A549 (cell line): Measurements from ENCODE around the gene SLC22A13. TPM values are rescaled to one million over a fixed set of nuclear protein-coding genes. Genes with fewer than 3 reads are reported as not detected.

ENCODE experiments used
- ATAC-seq, 2 experiments: fragments of 200-7000 bp in 1 of 2; fragments of >200 bp in 1 of 2; cut with Nextera tagmentation in 1 of 2; cut with Tn5 transposase in 1 of 2; 3 replicates each; pipeline versions ENCODE4 v1.8.0 to v1.9.1; 2018 to 2020; ENCODE audit warnings: mild to moderate bottlenecking in 1 of 2, moderate library complexity in 1 of 2
- CTCF ChIA-PET: fragments of 300-600 bp; sonication (Branson Sonifier 250); formaldehyde crosslinking; extraction: SDS; loops from one replicate; lab custom pipeline; 2021; ENCODE audit warnings: antibody characterized with exemption, inconsistent platforms; lab: Yijun Ruan, JAX
- POLR2A ChIA-PET: fragments of 350-600 bp; formaldehyde crosslinking; extraction: SDS; loops from one replicate; lab custom pipeline; 2021; ENCODE audit warnings: antibody characterized with exemption, inconsistent platforms; lab: Yijun Ruan, JAX
- DNase-seq, 2 experiments: peaks; one replicate each; pipeline versions ENCODE4 v3.0.0 to v3.0.0-alpha.2; 2011 to 2016; ENCODE audit warnings: low read depth in 1 of 2, low spot score in 1 of 2
- FAIRE-seq: peaks from 2 replicates; lab custom pipeline; 2011; peaks lifted over from hg19 to GRCh38; lab: Jason Lieb, UNC
- H3K27ac ChIP-seq, 2 experiments: fragments of >200 bp; sonication (Bioruptor Twin); formaldehyde crosslinking; 3 replicates each; pipeline ENCODE4 v1.5.1; 2016 to 2017
- H3K4me1 ChIP-seq: fragments of >200 bp; sonication (Bioruptor Twin); formaldehyde crosslinking; 3 replicates; pipeline ENCODE4 v1.6.1; 2016
- H3K4me2 ChIP-seq: fragments of >200 bp; sonication (Bioruptor Twin); formaldehyde crosslinking; 3 replicates; pipeline ENCODE4 v1.6.1; 2016
- H3K4me3 ChIP-seq: fragments of >200 bp; sonication (Bioruptor Twin); formaldehyde crosslinking; 3 replicates; pipeline ENCODE4 v1.5.1; 2016
- H3K9me3 ChIP-seq: fragments of >200 bp; sonication (Bioruptor Twin); formaldehyde crosslinking; 3 replicates; pipeline ENCODE4 v1.6.1; 2016
- ATOH8 ChIP-seq: fragments of 250-450 bp; sonication (Bioruptor Pico); IDR thresholded peaks from 2 replicates; pipeline ENCODE4 v1.5.0; 2020; ENCODE audit warnings: low read depth, mild to moderate bottlenecking, moderate library complexity
- BCL3 ChIP-seq: fragments of >200 bp; sonication (Bioruptor Twin); formaldehyde crosslinking; IDR thresholded peaks from 3 replicates; pipeline ENCODE4 v1.6.1; 2016
- CHD2 ChIP-seq: fragments of 150-350 bp; IDR thresholded peaks from 2 replicates; pipeline ENCODE4 v1.6.1; 2014; ENCODE audit warnings: low read length; ENCODE audit not compliant: partially characterized antibody
- EHF ChIP-seq: fragments of 250-450 bp; sonication (Bioruptor Pico); IDR thresholded peaks from 2 replicates; pipeline ENCODE4 v1.5.0; 2020; ENCODE audit warnings: mild to moderate bottlenecking
- EHMT2 ChIP-seq: fragments of 200-600 bp; sonication (generic); IDR thresholded peaks from 2 replicates; pipeline ENCODE4 v1.6.1; 2016; ENCODE audit warnings: antibody characterized with exemption, low read depth, mild to moderate bottlenecking, moderate library complexity
- ESRRA ChIP-seq: fragments of 150-350 bp; IDR thresholded peaks from 2 replicates; pipeline ENCODE4 v1.6.1; 2014; ENCODE audit warnings: mild to moderate bottlenecking, low read length, borderline replicate concordance
- FOSL2 ChIP-seq, 2 experiments: fragments of 450-650 bp in 1 of 2; fragments of >200 bp in 1 of 2; sonication (Bioruptor Twin) in 1 of 2; formaldehyde crosslinking; IDR thresholded peaks; 2 replicates each; pipeline versions ENCODE4 v1.5.0 to v1.6.1; 2016 to 2020; ENCODE audit warnings: mild to moderate bottlenecking in 1 of 2, moderate library complexity in 1 of 2
- HOXB13 ChIP-seq: fragments of 250-450 bp; sonication (Bioruptor Pico); IDR thresholded peaks from 2 replicates; pipeline ENCODE4 v1.5.0; 2020; ENCODE audit warnings: low read depth, mild to moderate bottlenecking, moderate library complexity
- HOXB5 ChIP-seq: fragments of 250-450 bp; sonication (Bioruptor Pico); IDR thresholded peaks from 2 replicates; pipeline ENCODE4 v1.5.0; 2020; ENCODE audit warnings: mild to moderate bottlenecking, moderate library complexity
- JUNB ChIP-seq: fragments of >200 bp; sonication (Bioruptor Twin); formaldehyde crosslinking; IDR thresholded peaks from 2 replicates; pipeline ENCODE4 v1.6.1; 2016
- MAFK ChIP-seq: fragments of 450-650 bp; IDR thresholded peaks from 2 replicates; pipeline ENCODE4 v1.6.1; 2014; ENCODE audit not compliant: partially characterized antibody
- MAZ ChIP-seq: fragments of 150-350 bp; IDR thresholded peaks from 2 replicates; pipeline ENCODE4 v1.6.1; 2014; ENCODE audit warnings: antibody characterized with exemption, low read depth, low read length, borderline replicate concordance
- NPAS2 ChIP-seq: fragments of 250-450 bp; sonication (Bioruptor Pico); IDR thresholded peaks from 2 replicates; pipeline ENCODE4 v1.8.0; 2022; ENCODE audit warnings: mild to moderate bottlenecking, moderate library complexity, borderline replicate concordance
- POLR2A ChIP-seq: IDR thresholded peaks from 2 replicates; pipeline ENCODE4 v1.6.1; 2012; ENCODE audit warnings: mild to moderate bottlenecking, low read length
- RCOR1 ChIP-seq: fragments of 150-350 bp; IDR thresholded peaks from 2 replicates; pipeline ENCODE4 v1.6.1; 2014; ENCODE audit warnings: antibody characterized with exemption, low read length, low read depth
- REST ChIP-seq: fragments of 200-600 bp; sonication (generic); IDR thresholded peaks from 2 replicates; pipeline ENCODE4 v1.6.1; 2016; ENCODE audit warnings: antibody characterized with exemption, mild to moderate bottlenecking, moderate library complexity
- RFX5 ChIP-seq: fragments of 450-650 bp; IDR thresholded peaks from 2 replicates; pipeline ENCODE4 v1.7.1; 2014; ENCODE audit warnings: antibody characterized with exemption, mild to moderate bottlenecking, moderate library complexity
- SMC3 ChIP-seq: fragments of >200 bp; sonication (Bioruptor Twin); formaldehyde crosslinking; IDR thresholded peaks from 3 replicates; pipeline ENCODE4 v1.6.1; 2018; ENCODE audit warnings: inconsistent platforms
- SREBF2 ChIP-seq: fragments of 450-650 bp; IDR thresholded peaks from 2 replicates; pipeline ENCODE4 v1.6.1; 2014; ENCODE audit warnings: mild to moderate bottlenecking, moderate library complexity
- ZFP36 ChIP-seq: fragments of 450-650 bp; IDR thresholded peaks from 2 replicates; pipeline ENCODE4 v1.6.1; 2014; ENCODE audit warnings: borderline replicate concordance; ENCODE audit not compliant: partially characterized antibody
- ZNF302 ChIP-seq: fragments of 250-450 bp; sonication (Bioruptor Pico); IDR thresholded peaks from 2 replicates; pipeline ENCODE4 v1.9.0; 2021; ENCODE audit warnings: inconsistent platforms, mild to moderate bottlenecking, moderate library complexity
- WGBS: methylation state at CpG from one replicate; pipeline ENCODE4 v1.1.6; 2017; ENCODE audit errors: missing lambda C conversion rate; 5-methylcytosine and 5-hydroxymethylcytosine counted together
- polyA plus RNA-seq, 4 experiments: library from polyadenylated mRNA; depleted of rRNA in 3 of 4; stranded (reverse); fragments of >200 nt; fragmentation: RNase III in 1 of 4; extraction: RNeasy Plus Mini Kit Qiagen cat#74134 plus additional on column Dnase treatment in 1 of 4; gene quantifications; 2 replicates in 3 of 4; 3 replicates in 1 of 4; pipeline ENCODE4 v1.2.3, GENCODE V29; 2011 to 2017

Gene SLC22A13
- polyA plus RNA-seq, 2 of the 4 experiments (the other 2 are of a cell fraction) = 0.13 to 0.21 TPM

- ATAC-seq (no peak), FAIRE-seq (no peak), DNase-seq (no peak)
- WGBS = 91% methylated on average over 4 of the region's 4 CpGs
- ChIA-PET POLR2A (no interaction called here), CTCF (interaction anchor here (1.4 to 2.1 kb wide), 3 partner anchors 8 to 92 kb away, joined by 3 to 4 read pairs (median 3); no protein-coding TSS in a partner anchor)
- H3K4me2 ChIP-seq = no peak overlapping the region
- TF ChIP-seq MAFK (peak; percentile 95), HOXB13 (CRISPR knock-in tag) (no peak), HOXB5 (no peak), FOSL2 (IDR thresholded peaks at IDR 0.05) (no peak), FOSL2 (CRISPR knock-in tag; IDR thresholded peaks at IDR 0.05) (no peak)
- H3K4me3 ChIP-seq = no peak overlapping the region
- H3K9me3 ChIP-seq = no peaks in the 10 kb centered on the region
- peaks cover 16% of the 10 kb centered on the region; the same call in 2 of the 3 replicates for H3K4me1 ChIP-seq
- H3K27ac ChIP-seq = no peak overlapping the region
Measured at GRCh38 chr3:38224357-38224756, 41.3 kb upstream of the SLC22A13 start.

GRCh38 chr3:38226273-38226672, 39.3 kb upstream of the SLC22A13 start:
- 97% methylated on average over 2 of the region's 2 CpGs for WGBS
- TF ChIP-seq MAZ = no peak
- TF ChIP-seq RCOR1 = no peak
- no peak for TF ChIP-seq SREBF2
- no peak for TF ChIP-seq EHF
- no peak for TF ChIP-seq NPAS2 (CRISPR knock-in tag)
- TF ChIP-seq RFX5 = no peak
- TF ChIP-seq SMC3 = no peak
- TF ChIP-seq BCL3 = no peak
- no peak for TF ChIP-seq ZNF302 (CRISPR knock-in tag)
- no peak for TF ChIP-seq POLR2A
- no peak for TF ChIP-seq ESRRA
- no peak for TF ChIP-seq ATOH8 (CRISPR knock-in tag)
- no peak for TF ChIP-seq REST
- no peak for TF ChIP-seq ZFP36
- no peak for TF ChIP-seq CHD2
- no peak for TF ChIP-seq JUNB
- TF ChIP-seq EHMT2 = no peak
- FAIRE-seq (no peak), DNase-seq (no peak), ATAC-seq (peak in 1 of 2 experiments; percentile 34; a peak in 1 of 6 replicates)
- CTCF ChIA-PET = interaction anchor here (0.8 to 1.0 kb wide), 2 partner anchors 11 to 22 kb away, joined by 3 read pairs; no protein-coding TSS in a partner anchor
- H3K4me3 ChIP-seq = no peak overlapping the region
- no peaks in the 10 kb centered on the region for H3K9me3 ChIP-seq
- peaks cover 16% of the 10 kb centered on the region; the same call in 2 of the 3 replicates for H3K4me1 ChIP-seq
- POLR2A ChIA-PET = no interaction called here
- H3K4me2 ChIP-seq = no peak overlapping the region
- H3K27ac ChIP-seq = no peak overlapping the region
